GM12872 (cell line): ENCODE measurements around the gene ELFN1.

Source experiments
- TF ChIP-seq, protein P1 (sequence below): IDR thresholded peaks from 3 replicates; pipeline ENCODE4 v1.5.1; 2011; ENCODE audit warnings: low read depth, mild to moderate bottlenecking, low read length, moderate library complexity; ENCODE audit not compliant: insufficient read depth

The ELFN1 gene

GRCh38 chr7:1692515-1693418, 22.7 kb downstream of the ELFN1 start:
- TF ChIP-seq, protein P1, sequence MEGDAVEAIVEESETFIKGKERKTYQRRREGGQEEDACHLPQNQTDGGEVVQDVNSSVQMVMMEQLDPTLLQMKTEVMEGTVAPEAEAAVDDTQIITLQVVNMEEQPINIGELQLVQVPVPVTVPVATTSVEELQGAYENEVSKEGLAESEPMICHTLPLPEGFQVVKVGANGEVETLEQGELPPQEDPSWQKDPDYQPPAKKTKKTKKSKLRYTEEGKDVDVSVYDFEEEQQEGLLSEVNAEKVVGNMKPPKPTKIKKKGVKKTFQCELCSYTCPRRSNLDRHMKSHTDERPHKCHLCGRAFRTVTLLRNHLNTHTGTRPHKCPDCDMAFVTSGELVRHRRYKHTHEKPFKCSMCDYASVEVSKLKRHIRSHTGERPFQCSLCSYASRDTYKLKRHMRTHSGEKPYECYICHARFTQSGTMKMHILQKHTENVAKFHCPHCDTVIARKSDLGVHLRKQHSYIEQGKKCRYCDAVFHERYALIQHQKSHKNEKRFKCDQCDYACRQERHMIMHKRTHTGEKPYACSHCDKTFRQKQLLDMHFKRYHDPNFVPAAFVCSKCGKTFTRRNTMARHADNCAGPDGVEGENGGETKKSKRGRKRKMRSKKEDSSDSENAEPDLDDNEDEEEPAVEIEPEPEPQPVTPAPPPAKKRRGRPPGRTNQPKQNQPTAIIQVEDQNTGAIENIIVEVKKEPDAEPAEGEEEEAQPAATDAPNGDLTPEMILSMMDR: no peak

GRCh38 chr7:1693419-1693990, 23.4 kb downstream of the ELFN1 start:
- TF ChIP-seq, protein P1: no peak

GRCh38 chr7:1693991-1694524, 24.0 kb downstream of the ELFN1 start:
- TF ChIP-seq, protein P1: no peak

GRCh38 chr7:1694611-1695511, 24.8 kb downstream of the ELFN1 start:
- TF ChIP-seq, protein P1: no peak

- TF ChIP-seq, protein P1: no peak
Measured at GRCh38 chr7:1695800-1696454, 25.9 kb downstream of the ELFN1 start.

- TF ChIP-seq, protein P1: no peak
Measured at GRCh38 chr7:1696671-1697498, 26.8 kb downstream of the ELFN1 start.
